GM18868 (cell line): Measurements from ENCODE around the gene PCSK2.

ENCODE experiments used
- ATAC-seq: cut with Tn5 transposase; IDR thresholded peaks from one replicate; pipeline ENCODE4 v1.9.1; 2021; ENCODE audit warnings: mild to moderate bottlenecking, moderate library complexity; ENCODE audit not compliant: unreplicated experiment

PCSK2 gene

DNA sequence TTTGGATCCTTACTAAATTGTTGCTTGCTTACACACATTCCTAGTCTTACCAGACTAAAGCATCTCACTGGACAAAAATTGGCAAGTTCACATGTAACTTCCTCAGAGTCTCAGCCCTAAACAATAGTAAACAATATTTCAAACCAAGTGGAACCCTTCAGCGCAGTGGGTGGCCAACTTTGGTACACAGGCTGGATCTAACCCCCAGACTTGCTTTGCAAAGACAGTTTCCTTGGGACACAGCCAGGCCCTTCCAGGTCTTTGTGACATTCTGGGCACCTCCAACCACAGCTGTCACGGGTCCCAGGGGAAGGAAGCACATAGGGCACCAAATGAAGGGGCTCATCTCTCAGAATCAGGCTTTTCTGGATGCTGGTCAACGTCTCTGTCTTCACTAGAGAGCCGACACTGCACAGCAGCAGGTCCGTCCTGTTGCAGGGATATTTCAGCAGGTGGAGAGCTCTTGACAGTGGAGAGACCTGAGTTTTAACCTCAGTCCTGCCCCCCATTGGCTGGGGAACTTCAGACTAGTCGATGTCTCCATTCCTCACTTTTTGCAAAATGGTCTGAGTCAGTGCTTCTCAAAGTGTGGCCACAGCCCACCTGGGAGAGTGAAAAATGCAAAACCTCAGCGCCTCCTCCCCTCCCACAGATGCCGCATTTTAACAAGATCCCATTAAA lies 212.9 kb downstream of the PCSK2 start:
- ATAC-seq, result no peak

DNA sequence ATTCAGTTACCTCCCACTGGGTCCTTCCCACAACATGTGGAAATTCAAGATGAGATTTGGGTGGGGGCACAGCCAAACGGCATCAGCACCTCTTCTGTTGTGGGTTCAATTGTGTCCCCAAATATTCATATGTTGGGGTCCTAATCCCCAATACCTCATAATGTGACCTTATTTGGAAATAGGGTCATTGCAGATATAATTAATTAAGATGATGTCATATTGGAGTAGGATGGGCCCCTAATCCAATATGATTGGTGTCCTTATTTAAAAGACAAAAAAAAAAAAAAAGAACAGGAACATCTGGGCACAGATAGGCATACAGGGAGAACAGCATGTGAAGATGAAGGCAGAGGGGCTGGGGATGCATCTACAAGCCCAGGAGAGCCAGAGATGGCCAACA lies 214.9 kb downstream of the PCSK2 start:
- no peak for ATAC-seq

DNA sequence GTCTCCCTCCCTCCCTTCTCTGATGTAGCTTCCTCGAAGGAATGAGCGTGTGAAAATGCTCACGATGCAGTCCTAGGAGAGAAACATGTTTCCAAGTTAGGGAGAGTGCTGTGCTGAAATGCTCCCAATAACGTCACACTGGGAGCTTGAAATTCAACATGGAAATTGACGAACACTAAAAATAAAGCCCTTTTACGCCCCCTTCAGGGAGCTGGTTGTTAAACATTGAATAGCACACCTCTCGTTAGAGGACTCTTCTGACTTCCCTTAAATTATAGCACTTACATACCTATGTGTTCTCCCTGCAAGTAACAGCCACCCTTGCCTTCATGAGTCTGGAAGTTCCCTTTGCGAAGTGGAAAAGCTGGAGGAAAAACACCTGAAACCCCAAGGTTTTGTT lies 215.7 kb downstream of the PCSK2 start:
- no peak for ATAC-seq

DNA sequence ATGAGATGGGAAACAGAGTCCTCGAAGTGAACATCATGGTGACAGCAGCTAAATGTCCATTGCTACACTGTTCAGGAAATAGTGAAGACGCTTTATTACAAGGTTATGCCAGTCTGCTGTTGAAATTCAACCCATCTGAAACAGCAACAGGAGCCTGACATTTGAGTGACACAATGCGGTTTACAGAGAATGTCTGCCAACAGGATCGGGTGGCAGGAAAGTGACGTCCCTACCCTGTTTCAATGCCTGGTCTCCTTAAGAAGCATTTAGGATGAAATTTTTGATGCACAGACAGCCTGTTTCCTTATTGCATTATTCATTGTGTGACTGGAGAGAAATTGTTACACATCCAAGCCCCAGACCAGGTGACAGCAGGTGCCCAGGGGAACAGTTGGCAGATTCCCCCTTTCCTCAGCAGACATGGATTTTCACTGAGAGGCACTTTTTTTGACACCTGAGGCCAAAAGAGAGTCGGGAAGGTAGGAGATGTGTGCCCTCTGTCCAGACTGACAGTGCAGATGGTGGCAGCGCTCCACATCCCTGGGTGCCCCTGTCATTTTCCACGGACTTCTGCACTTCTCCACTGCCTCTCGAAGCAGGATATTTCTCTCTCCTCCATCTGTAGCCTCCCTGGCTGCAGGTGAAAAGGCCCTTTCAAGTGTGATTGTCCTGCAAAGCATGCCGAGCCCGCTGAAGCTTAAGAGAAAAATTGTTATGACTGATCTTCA lies 216.5 kb downstream of the PCSK2 start:
- no peak for ATAC-seq

DNA sequence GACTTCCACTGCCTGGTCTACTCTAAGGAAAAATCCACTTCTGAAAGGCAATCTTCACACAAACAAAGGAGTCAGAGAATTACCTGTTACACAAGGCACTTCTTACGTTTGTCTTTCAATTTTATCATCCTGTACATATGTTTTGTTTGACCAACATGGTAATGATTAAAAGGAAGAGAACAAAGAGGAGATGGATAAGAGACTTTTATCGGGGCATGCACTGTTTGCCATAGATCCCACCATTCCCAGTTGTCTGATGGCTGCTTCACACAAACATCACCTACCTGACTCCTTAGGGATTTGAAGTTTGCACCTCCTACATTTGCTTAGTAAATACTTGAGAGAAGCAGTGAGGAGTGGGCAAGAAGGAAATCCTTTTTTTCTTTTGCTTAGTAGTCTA lies 217.3 kb downstream of the PCSK2 start:
- no peak for ATAC-seq

DNA sequence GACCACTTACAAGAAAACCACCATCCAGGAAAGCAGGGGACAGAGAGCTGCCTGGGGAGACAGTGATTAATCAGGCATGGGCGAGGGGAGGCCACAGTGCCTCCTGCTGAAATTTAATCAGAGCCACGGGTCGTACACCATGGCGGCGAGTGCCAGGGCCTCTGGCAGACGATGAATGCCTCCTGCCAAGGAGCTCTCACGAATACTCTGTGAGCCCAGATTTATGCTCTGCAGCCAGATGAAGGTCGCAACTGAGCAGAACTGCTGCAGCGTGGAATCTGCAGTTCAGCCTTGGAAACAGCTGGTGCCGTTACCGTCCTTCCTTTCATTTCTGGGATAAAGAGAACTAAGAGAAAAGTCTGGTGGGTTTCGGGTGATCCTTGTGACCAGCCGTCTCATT lies 218.7 kb downstream of the PCSK2 start:
- no peak for ATAC-seq

DNA sequence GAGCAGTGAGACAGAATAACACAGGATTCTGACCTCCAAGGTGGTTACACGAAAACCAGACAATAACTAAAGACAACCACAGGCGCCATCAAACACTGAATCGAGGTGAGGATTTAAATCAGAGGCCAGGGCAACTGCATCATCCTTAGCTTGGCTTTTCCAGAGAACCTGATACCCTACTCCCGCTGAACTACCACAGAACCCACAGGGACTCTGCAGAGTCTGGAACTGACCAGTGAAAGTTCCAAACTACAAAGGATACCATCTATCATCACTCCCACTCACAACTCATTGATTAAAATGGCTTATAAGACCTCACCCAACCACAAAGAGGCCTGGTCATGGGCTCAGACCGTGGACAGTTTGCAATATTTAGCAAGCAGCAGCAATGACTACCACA lies 219.3 kb downstream of the PCSK2 start:
- no peak for ATAC-seq

DNA sequence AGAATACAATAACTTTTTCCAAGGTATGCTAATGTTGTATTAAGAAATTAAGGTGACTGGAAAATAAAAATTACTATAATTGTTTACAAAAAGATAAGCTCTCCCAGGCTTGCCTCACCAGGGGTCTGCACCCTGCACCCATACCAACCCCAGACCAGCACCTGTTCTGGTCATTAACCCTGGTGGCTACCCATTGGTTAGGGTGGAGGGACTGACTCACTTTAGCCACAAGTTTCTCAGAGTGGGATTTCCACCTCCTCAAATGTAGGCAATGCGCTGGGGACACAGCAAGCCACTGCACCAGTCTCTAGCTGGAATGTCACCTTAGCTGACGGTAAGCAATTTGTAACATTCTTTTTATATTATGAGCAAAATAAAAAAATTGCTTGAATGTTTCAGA lies 221.2 kb downstream of the PCSK2 start:
- no peak for ATAC-seq

DNA sequence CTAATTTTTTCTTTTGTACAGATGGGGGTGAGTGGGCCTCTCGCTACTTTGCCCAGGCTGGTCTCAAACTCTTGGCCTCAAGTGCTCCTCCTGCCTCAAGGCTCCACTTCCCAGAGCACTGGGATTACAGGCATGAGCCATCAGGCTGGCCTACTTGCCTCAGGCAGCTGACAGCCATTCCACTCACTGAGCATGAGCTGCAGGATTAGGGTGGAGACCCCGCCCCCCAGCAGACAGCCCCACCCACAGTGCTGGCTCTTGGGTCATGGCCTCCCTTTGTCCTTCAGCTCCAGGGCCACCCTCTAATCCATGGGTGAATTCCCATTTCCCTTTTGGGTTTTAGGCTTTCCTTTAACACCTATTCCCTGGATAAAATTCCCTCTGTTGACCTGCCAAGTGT lies 222.2 kb downstream of the PCSK2 start:
- no peak for ATAC-seq

DNA sequence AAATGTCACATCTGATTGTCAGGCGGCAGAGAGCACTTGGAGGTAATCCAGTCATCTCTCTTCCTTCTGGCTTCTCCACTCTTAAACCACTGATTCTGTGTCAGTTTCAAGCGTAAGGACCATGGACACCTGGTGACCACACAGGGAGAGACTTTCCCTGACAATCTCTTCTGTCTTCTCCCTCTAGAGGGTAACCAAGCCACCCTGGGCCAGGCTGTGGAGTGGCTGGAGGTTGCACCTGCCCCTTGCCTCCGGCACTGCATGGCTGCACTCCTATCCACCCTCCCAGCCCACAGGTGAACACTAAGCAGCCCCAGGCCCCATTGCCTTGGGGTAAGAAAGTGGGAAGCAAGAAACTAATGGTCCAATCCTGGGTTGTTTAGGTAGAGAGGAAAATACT lies 225.6 kb downstream of the PCSK2 start:
- no peak for ATAC-seq

DNA sequence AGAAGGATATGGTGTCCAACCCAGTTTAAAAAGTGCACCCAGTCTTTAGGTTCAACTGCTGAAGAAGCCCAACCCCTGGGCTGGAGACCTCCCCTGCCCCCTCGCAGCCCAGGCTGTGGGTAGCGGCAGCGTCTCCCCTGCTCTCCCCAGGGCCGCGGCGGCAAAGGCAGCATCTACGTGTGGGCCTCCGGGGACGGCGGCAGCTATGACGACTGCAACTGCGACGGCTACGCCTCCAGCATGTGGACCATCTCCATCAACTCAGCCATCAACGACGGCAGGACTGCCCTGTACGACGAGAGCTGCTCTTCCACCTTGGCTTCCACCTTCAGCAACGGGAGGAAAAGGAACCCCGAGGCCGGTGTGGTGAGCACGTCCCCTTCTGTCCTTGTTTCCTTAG lies 226.8 kb downstream of the PCSK2 start:
- no peak for ATAC-seq

DNA sequence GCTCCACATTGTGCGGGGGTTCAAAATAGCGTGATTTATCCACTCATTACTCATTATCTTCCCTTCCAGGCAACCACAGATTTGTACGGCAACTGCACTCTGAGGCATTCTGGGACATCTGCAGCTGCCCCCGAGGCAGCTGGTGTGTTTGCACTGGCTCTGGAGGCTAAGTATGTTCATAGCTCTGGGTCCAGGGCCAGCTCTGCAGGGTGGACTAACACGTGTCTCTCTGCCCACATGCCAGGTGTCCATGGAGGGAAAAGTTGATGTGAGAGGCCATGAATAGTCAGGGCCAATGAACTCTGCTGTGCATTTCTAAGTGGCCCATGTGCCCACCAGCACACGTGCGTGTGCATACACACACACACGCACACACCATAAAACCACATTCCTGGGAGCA lies 229.4 kb downstream of the PCSK2 start:
- ATAC-seq, result no peak

DNA sequence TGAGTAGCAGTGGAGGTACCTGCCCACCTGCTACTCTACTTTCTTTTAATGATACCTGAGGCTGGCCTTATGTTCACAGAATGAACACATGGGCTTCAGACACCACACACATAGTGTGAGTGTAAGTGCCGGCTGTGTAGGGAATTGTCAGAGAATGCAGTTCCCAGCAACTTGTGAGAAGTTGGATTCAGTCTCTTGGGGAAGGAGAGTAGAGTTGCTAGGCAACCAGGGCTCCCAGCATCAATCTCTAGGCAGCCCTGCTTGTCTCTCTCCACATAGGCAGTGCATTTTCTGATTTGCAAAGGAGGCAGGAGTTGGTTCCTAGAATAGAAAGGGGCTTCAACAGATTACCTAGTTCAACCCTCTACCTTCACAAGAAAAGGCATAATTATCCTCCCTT lies 230.2 kb downstream of the PCSK2 start:
- no peak for ATAC-seq

DNA sequence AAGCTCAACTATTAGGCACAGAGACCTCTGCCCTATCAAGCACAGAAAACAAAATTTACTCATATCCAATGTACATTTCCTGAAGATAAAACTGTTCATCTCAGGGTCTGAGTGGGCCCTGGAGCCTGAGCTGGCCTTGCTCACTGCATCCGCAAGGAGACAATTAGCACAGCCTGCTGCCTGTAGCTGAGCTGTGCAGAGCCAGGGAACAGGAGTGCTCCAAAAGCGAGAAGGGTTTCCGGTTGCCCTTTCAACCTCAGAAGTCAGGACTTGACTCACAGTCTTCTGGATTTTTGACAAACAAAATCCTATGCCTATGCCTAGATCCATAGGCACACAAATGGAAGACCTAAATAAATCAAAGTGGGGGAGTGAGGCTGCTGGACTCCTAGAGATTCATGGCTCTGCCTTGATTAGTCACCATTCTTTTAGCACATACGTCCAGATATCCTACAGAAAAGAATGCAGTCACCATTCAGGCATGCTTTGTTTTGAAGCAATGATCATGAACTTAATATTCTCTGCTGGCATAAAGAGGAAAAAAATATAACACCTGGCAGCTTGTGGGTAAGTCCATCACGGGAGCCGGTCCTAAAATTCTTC lies 230.8 kb downstream of the PCSK2 start:
- ATAC-seq, result no peak

DNA sequence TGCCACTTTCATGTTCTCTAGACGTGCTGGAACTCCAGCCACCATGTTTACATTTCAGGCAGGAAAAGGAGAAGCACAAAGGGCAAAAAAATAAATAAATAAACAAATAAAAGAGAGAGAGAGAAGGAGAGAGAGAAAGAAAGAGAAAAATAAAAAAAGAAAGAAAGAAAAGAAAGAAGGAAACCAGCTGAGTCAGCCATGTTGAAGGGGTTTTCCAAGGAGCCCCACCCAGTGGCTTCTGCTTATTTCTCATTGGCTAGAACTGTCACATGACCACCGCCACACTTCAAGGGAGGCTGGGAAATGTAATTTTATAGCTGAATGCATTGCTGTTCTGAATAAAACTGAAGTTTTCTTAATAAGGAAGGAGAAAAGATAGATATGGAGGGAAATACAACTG lies 233.3 kb downstream of the PCSK2 start:
- ATAC-seq, result no peak

DNA sequence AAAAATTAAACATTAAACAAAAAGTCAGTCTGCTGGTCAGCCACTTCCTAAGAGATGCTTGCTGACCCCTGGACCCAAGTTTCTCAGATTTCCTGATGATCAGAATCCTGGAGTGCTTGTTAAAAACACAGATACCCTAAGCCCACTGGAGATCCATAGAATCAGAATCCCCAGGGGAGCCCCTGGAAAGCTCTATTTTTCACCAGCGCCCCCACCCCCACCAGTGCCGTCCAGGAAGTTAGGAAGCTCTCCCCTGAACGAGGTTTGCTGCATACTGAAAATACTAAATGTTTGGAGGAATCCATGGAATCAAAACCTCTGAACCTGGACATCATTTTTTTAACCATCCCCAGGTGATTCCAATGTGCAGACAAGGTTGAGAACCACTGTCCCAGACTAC lies 235.1 kb downstream of the PCSK2 start:
- ATAC-seq, result no peak

DNA sequence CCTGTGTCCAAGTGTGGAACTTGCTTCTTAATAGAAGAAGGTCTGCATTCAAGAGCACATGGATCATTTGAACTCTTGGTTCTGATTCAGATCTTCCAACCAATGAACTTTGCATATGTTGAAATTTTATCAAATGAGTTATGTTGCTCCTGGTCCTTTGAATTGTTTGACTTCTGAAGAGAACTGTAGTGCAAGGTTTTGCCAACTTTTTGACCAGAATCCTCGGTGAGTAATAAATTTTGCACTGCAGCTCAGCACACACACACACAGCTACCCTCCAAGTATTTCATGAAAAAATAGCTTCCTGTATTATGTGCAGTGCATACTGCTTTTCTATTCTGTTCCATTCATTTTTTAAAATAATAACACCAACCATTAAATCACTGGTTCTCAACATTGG lies 236.9 kb downstream of the PCSK2 start:
- no peak for ATAC-seq

DNA sequence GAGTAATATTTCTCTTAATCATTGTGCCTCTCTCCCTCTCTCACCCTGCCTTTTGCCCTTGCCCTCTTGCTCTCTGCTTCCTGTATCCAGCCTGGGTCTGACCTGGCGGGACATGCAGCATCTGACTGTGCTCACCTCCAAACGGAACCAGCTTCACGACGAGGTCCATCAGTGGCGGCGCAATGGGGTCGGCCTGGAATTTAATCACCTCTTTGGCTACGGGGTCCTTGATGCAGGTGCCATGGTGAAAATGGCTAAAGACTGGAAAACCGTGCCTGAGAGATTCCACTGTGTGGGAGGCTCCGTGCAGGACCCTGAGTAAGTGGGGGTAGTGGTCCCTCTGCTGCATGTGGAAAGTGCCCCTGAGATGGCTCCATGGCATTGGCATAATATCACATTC lies 238.4 kb downstream of the PCSK2 start:
- no peak for ATAC-seq

DNA sequence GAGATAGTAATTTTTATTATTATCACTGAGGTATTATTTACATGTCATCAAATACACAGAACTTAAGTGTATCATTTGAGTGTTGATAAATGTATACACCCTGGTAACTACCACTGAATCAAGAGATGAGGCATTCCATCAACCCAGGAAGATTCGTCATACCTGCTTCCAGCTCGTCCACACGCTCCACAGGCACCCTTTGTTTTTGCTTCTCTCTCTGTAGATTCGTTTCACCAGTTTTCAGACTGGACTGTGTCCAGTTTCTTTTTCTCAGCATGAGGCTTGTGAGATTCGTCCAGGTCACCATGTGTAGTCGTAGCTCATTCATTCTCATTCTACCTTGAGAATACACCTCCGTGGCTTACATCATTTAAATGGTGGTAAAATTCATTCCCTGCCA lies 239.8 kb downstream of the PCSK2 start:
- no peak for ATAC-seq

DNA sequence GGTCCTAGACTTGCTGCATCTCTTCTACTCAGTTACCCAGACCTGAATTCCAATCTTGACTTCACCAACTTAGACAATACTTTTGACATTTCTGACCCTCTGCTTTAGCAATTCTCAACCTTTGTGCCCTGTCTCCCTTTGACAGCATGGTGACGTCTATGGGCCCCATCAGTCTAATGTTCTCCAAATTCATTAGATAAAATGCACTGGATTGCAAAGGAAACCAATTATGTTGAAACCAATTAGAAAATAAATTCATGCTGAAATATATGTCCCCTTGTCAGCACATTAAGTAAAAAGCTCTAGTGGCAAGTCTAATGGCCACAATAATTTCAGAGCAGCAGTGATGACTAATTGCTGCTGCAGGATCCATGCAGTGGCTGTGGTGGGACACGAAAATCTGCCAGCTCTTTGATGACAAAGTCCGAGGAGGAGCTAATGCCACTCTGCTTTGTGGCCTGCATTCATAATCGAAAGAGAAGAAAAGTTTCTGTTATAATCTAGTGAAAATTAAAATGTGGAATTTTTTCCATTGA lies 240.3 kb downstream of the PCSK2 start:
- ATAC-seq, result no peak

DNA sequence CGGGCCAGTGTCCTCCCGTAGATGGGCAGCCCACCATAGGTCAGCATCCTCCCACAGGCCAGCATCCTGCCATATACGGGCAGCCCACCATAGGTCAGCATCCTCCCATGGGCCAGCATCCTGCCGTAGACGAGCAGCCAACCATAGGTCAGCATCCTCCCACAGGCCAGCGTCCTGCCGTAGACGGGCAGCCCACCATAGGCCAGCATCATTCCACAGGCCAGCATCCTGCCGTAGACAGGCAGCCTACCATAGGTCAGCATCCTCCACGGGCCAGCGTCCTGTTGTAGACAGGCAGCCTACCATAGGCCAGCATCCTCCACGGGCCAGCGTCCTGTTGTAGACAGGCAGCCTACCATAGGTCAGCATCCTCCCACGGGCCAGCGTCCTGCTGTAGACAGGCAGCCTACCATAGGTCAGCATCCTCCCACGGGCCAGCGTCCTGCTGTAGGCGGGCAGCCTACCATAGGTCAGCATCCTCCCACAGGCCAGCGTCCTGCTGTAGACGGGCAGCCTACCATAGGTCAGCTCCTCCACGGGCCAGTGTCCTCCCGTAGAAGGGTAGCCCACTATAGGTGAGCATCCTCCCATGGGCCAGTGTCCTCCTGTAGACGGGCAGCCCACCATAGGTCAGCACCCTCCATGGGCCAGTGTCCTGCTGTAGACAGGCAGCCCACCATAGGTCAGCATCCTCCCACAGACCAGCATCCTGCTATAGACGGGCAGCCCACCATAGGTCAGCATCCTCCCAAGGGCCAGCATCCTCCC lies 241.4 kb downstream of the PCSK2 start:
- ATAC-seq, result no peak
